ENCODE results near the gene EPHA6.
"Not testable (repeated sequence)": the region's sequence is repeated elsewhere in the genome, so short reads cannot be mapped to it uniquely, and the experiment has no call there.

The EPHA6 gene

GRCh38 chr3:97025612-97026011, 211.2 kb downstream of the EPHA6 start:
- not testable (repeated sequence) for DNase-seq (ENCODE audit: low read depth in 2 of 2)

- no peak for DNase-seq (ENCODE audit: low read depth in 2 of 2)
Measured at GRCh38 chr3:97029972-97030371, 215.6 kb downstream of the EPHA6 start.

- no peak for DNase-seq (ENCODE audit: low read depth in 2 of 2)
Measured at GRCh38 chr3:97037294-97037943, 223.0 kb downstream of the EPHA6 start.

- no peak for DNase-seq (ENCODE audit: low read depth in 2 of 2)
Measured at GRCh38 chr3:97043411-97043810, 229.0 kb downstream of the EPHA6 start.

- DNase-seq (ENCODE audit: low read depth in 2 of 2), result no peak
Measured at GRCh38 chr3:97057365-97057764, 243.0 kb downstream of the EPHA6 start.

- no peak for DNase-seq (ENCODE audit: low read depth in 2 of 2)
Measured at GRCh38 chr3:97059168-97059567, 244.8 kb downstream of the EPHA6 start.

- DNase-seq (ENCODE audit: low read depth in 2 of 2), result no peak
Measured at GRCh38 chr3:97066531-97066930, 252.1 kb downstream of the EPHA6 start.

GRCh38 chr3:97070302-97070701, 255.9 kb downstream of the EPHA6 start:
- DNase-seq (ENCODE audit: low read depth in 2 of 2), result no peak

- no peak for DNase-seq (ENCODE audit: low read depth in 2 of 2)
Measured at GRCh38 chr3:97074546-97074945, 260.2 kb downstream of the EPHA6 start.

- DNase-seq (ENCODE audit: low read depth in 2 of 2), result no peak
Measured at GRCh38 chr3:97076673-97077072, 262.3 kb downstream of the EPHA6 start.

- no peak for DNase-seq (ENCODE audit: low read depth in 2 of 2)
Measured at GRCh38 chr3:97089621-97090020, 275.2 kb downstream of the EPHA6 start.

- DNase-seq (ENCODE audit: low read depth in 2 of 2), result no peak
Measured at GRCh38 chr3:97102641-97103040, 288.2 kb downstream of the EPHA6 start.

- no peak for DNase-seq (ENCODE audit: low read depth in 2 of 2)
Measured at GRCh38 chr3:97105989-97106651, 291.7 kb downstream of the EPHA6 start.

GRCh38 chr3:97106652-97106989, 292.2 kb downstream of the EPHA6 start:
- no peak for DNase-seq (ENCODE audit: low read depth in 2 of 2)

- no peak for DNase-seq (ENCODE audit: low read depth in 2 of 2)
Measured at GRCh38 chr3:97108136-97108535, 293.7 kb downstream of the EPHA6 start.

- no peak for DNase-seq (ENCODE audit: low read depth in 2 of 2)
Measured at GRCh38 chr3:97111244-97111643, 296.9 kb downstream of the EPHA6 start.

GRCh38 chr3:97121386-97121785, 307.0 kb downstream of the EPHA6 start:
- no peak for DNase-seq (ENCODE audit: low read depth in 2 of 2)

GRCh38 chr3:97125902-97126499, 311.6 kb downstream of the EPHA6 start:
- DNase-seq (ENCODE audit: low read depth in 2 of 2), result no peak

GRCh38 chr3:97131476-97131875, 317.1 kb downstream of the EPHA6 start:
- no peak for DNase-seq (ENCODE audit: low read depth in 2 of 2)

GRCh38 chr3:97138914-97139541, 324.6 kb downstream of the EPHA6 start:
- no peak for DNase-seq (ENCODE audit: low read depth in 2 of 2)

- no peak for DNase-seq (ENCODE audit: low read depth in 2 of 2)
Measured at GRCh38 chr3:97148931-97149330, 334.5 kb downstream of the EPHA6 start.

- DNase-seq (ENCODE audit: low read depth in 2 of 2), result no peak
Measured at GRCh38 chr3:97161169-97161568, 346.8 kb downstream of the EPHA6 start.

- no peak for DNase-seq (ENCODE audit: low read depth in 2 of 2)
Measured at GRCh38 chr3:97177242-97177641, 362.8 kb downstream of the EPHA6 start.
